GM12891 (cell line): ENCODE data around the gene PDHB.

Experiments used
- POLR2A ChIP-seq: IDR thresholded peaks from 2 replicates; pipeline ENCODE4 v1.6.1; 2011; ENCODE audit warnings: low read depth, low read length, control low read depth
- POLR2AphosphoS5 ChIP-seq: IDR thresholded peaks from 2 replicates; pipeline ENCODE4 v1.6.1; 2011; ENCODE audit warnings: low read depth, low read length, control low read depth

GRCh38 chr3:58474348-58474911, 40.8 kb upstream of the PDHB start:
- TF ChIP-seq POLR2A (no peak), POLR2AphosphoS5 (no peak)
